Ishikawa (cell line): ENCODE data around the gene KCNAB2.

Experiments
- CREB1 ChIP-seq: IDR thresholded peaks from 2 replicates; pipeline ENCODE4 v1.6.1; 2012; ENCODE audit warnings: low read depth
- EGR1 ChIP-seq: IDR thresholded peaks from 2 replicates; pipeline ENCODE4 v1.6.1; 2012
- NFIC ChIP-seq: IDR thresholded peaks from 2 replicates; pipeline ENCODE4 v1.6.1; 2012
- RAD21 ChIP-seq: IDR thresholded peaks from 2 replicates; pipeline ENCODE4 v1.6.1; 2012; ENCODE audit warnings: low read depth
- TAF1 ChIP-seq: IDR thresholded peaks from 2 replicates; pipeline ENCODE4 v1.6.1; 2012; ENCODE audit warnings: low read depth, mild to moderate bottlenecking
- TCF12 ChIP-seq: IDR thresholded peaks from 2 replicates; pipeline ENCODE4 v1.6.1; 2012; ENCODE audit warnings: low read depth
- TEAD4 ChIP-seq: IDR thresholded peaks from 2 replicates; pipeline ENCODE4 v1.6.1; 2012

GRCh38 chr1:6104631-6105030 lies 58.9 kb downstream of the KCNAB2 start:
- TF ChIP-seq CREB1 (no peak), TEAD4 (no peak), RAD21 (no peak), TAF1 (no peak), NFIC (no peak), TCF12 (no peak), EGR1 (no peak)
